Left lung (tissue), 10 donors: ENCODE data around the gene ERC2. TPM values are rescaled to one million over a fixed set of nuclear protein-coding genes. Genes with fewer than 3 reads are reported as not detected.

Source experiments
- ATAC-seq: fragments of 200-7000 bp; cut with Tn5 transposase; one replicate; pipeline ENCODE4 v1.9.1; 2020; ENCODE audit warnings: moderate library complexity
- DNase-seq, 4 donors: peaks; one replicate each; pipeline ENCODE4 v3.0.0-alpha.2; 2013 to 2020
- H3K27ac ChIP-seq, 2 donors: fragments of 200-600 bp; sonication (generic) in 1 of 2; one replicate each; pipeline versions ENCODE4 v1.5.0 to v1.8.0; 2020 to 2021
- H3K27me3 ChIP-seq, 2 donors: fragments of 200-600 bp; sonication (generic) in 1 of 2; one replicate each; pipeline versions ENCODE4 v1.5.0 to v1.8.0; 2020 to 2021
- H3K36me3 ChIP-seq, 2 donors: fragments of 200-600 bp; sonication (generic) in 1 of 2; one replicate each; pipeline versions ENCODE4 v1.5.0 to v1.8.0; 2020 to 2021
- H3K4me1 ChIP-seq, 2 donors: fragments of 200-600 bp; one replicate each; pipeline ENCODE4 v1.8.0; 2021
- H3K4me3 ChIP-seq, 2 donors: fragments of 200-600 bp; sonication (generic) in 1 of 2; one replicate each; pipeline versions ENCODE4 v1.5.0 to v1.8.0; 2020 to 2021; ENCODE audit warnings: mild to moderate bottlenecking in 1 of 2
- H3K9me3 ChIP-seq, 2 donors: fragments of 200-600 bp; sonication (generic) in 1 of 2; one replicate each; pipeline versions ENCODE4 v1.5.0 to v1.8.0; 2020 to 2021
- CTCF ChIP-seq, 2 donors: fragments of 200-600 bp; sonication (generic) in 1 of 2; IDR thresholded peaks; one replicate each; pipeline versions ENCODE4 v1.5.0 to v1.8.0; 2021; ENCODE audit warnings: antibody characterized with exemption in 2 of 2
- intact Hi-C, 2 donors: fragments of 100-400 bp; cut with DNase I; formaldehyde crosslinking; loops; one replicate each; pipeline versions ENCODE4 v1.11.2 to v1.14.2; 2022
- polyA plus RNA-seq, 6 donors: library from polyadenylated mRNA; unstranded; fragments of 120-200 nt; gene quantifications; one replicate each; pipeline ENCODE4 v1.2.1, GENCODE V29; 2013; ENCODE audit not compliant: insufficient read length in 6 of 6
- total RNA-seq, 2 donors: library from RNA; stranded (reverse); fragmentation: NEBNext Ultra II Directional; extraction: Animal tissue kit (Norgen Biotek cat#: 25700); gene quantifications; one replicate each; pipeline ENCODE4 v1.2.1, GENCODE V29; 2021
- donor health status: DM: no; HTN: yes; CAD: no.
- donor health status: DM: no; HTN: no; CAD: no.

Gene ERC2
- total and polyA plus RNA-seq, 8 donors = 1.6 to 3.3 (median 2.1) TPM

- intact Hi-C loops = no loop called here
- Histone ChIP-seq H3K9me3 (no peaks in the 10 kb centered on the region), H3K4me1 (peaks cover 0 to 7% of the 10 kb centered on the region in 2 donors), H3K36me3 (no peaks in the 10 kb centered on the region), H3K27ac (no peak overlapping the region), H3K27me3 (peaks cover 0 to 43% of the 10 kb centered on the region in 2 donors), H3K4me3 (no peak overlapping the region)
- TF ChIP-seq CTCF (IDR thresholded peaks at IDR 0.05) = no peak
- ATAC-seq (no peak), DNase-seq (no peak)
Observed at GRCh38 chr3:56471771-56472170, 3.5 kb upstream of the ERC2 start.

GRCh38 chr3:56469141-56469540 lies 874 bp upstream of the ERC2 start:
- peaks cover 7 to 69% of the 10 kb centered on the region in 2 donors for H3K27me3 ChIP-seq
- no peak for TF ChIP-seq CTCF (IDR thresholded peaks at IDR 0.05)
- no peaks in the 10 kb centered on the region for H3K9me3 ChIP-seq

GRCh38 chr3:56467801-56468183 lies 475 bp downstream of the ERC2 start:
- Histone ChIP-seq H3K27ac (no peak overlapping the region), H3K27me3 (peaks cover 7 to 77% of the 10 kb centered on the region in 2 donors), H3K36me3 (no peaks in the 10 kb centered on the region), H3K4me3 (peak overlapping the region; percentile 41 to 45), H3K4me1 (peaks cover 0 to 7% of the 10 kb centered on the region in 2 donors), H3K9me3 (no peaks in the 10 kb centered on the region)
- ATAC-seq (peak; percentile 58), DNase-seq (no peak)
- intact Hi-C loops = no loop called here
- TF ChIP-seq CTCF (IDR thresholded peaks at IDR 0.05) = no peak

More at GRCh38 chr3:56469141-56469540, 874 bp upstream of the ERC2 start:
- H3K36me3 ChIP-seq = no peaks in the 10 kb centered on the region
- no peak for ATAC-seq
- H3K4me1 ChIP-seq = peaks cover 0 to 7% of the 10 kb centered on the region in 2 donors
- no peak for DNase-seq
- H3K27ac ChIP-seq = no peak overlapping the region
- H3K4me3 ChIP-seq = no peak overlapping the region
- intact Hi-C loops = no loop called here

GRCh38 chr3:56467108-56467507 lies 1.2 kb downstream of the ERC2 start:
- TF ChIP-seq CTCF (IDR thresholded peaks at IDR 0.05) = no peak
- intact Hi-C loops = no loop called here
- peak in 3 of 4 donors; percentile 33 to 80 (median 76) for DNase-seq
- Histone ChIP-seq H3K27ac (no peak overlapping the region), H3K4me3 (peak overlapping the region; percentile 41 to 45), H3K27me3 (peaks cover 7 to 82% of the 10 kb centered on the region in 2 donors), H3K4me1 (peaks cover 0 to 7% of the 10 kb centered on the region in 2 donors), H3K36me3 (no peaks in the 10 kb centered on the region), H3K9me3 (no peaks in the 10 kb centered on the region)
- ATAC-seq = peak; percentile 93

GRCh38 chr3:56459719-56460118 lies 8.5 kb downstream of the ERC2 start:
- no peaks in the 10 kb centered on the region for H3K4me1 ChIP-seq
- DNase-seq (peak in 2 of 4 donors; percentile 12 to 35), ATAC-seq (peak; percentile 71)
- H3K9me3 ChIP-seq = no peaks in the 10 kb centered on the region
- no peak for TF ChIP-seq CTCF (IDR thresholded peaks at IDR 0.05)
- intact Hi-C loops = no loop called here
- H3K27ac ChIP-seq = no peak overlapping the region
- no peak overlapping the region for H3K4me3 ChIP-seq
- no peaks in the 10 kb centered on the region for H3K36me3 ChIP-seq
- H3K27me3 ChIP-seq = peaks cover 0 to 18% of the 10 kb centered on the region in 2 donors
